Activated T-helper 1 cell treated with Interleukin-2 at 50 U/mL for 16 hours (primary cell): ENCODE results near the gene MVK.

Experiments used
- DNase-seq: peaks from one replicate; pipeline ENCODE4 v3.0.0-alpha.2; 2020; ENCODE audit warnings: low read depth

Gene MVK

DNA sequence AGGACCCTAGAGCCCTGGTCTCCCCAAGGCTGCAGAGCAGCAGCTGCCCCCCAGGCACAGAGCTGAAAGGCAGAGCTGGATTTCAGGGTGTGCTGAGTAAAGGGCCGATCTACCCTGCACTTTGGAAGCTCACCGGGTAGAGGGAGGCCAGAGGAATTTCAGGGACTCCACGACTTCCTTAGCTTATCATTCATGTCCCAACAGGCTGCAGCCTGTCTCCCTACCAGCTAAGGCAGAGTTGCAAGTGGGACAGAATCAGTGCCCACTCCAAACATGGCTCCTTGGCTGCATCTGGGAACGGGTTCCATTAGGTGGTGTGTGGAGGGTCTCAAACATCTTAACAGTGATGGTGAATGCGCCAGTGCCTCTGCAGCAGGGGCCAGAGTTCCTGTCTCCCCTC is 27.8 kb upstream of the MVK start:
- no peak for DNase-seq

- DNase-seq = no peak
These were observed 26.3 kb upstream of the MVK start for GRCh38 chr12:109547286-109547685.

DNA sequence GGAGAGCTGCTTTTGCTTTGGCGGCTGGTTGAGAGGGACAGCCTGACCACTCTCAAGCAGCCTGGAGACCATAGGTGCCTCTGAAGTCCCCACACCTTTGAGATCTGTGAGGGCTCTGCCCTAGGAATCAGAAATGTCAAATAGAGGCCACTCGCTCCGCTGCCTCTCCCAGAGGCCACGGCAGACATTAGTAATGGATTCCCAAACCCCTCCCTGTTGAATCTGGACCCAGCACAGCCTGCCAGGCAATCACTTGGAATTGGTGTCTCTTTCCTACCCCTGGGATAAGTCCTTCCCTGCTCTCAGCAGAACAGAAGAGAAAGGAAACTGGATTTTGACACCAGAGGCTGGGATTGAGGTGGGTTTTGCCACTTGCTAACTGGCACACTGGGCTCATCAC is 25.3 kb upstream of the MVK start:
- DNase-seq = no peak

DNA sequence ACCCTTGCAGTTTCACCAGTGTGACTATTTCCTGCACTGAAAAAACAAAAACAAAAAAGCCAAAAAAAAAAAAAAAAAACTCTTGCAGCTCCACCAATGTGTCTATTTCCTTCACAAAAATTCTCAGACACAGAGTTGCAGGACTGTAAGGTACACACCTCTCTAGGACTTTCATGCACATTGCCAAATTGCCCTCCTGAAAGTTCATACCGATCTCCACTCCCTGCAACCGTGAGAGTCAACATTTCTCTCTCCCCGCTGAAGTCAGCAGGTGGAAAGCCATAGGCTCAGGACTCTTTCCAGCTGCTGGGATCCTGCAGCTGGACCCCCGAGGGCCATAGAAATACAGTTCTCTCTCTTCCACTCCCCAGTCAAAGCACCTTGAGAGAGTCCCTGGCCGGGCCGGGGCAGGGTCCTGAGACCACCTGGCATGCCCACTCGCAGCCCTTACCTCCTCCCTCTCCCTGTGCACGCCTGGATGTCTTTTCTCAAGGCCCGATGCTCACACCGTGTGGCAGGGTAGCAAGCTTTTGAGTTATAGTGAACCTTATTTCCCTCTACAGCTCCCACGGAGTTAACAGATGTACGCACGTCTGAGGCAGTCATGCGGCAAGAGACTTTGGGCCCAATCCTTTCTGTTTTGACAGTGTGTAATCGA is 23.9 kb upstream of the MVK start:
- no peak for DNase-seq

DNA sequence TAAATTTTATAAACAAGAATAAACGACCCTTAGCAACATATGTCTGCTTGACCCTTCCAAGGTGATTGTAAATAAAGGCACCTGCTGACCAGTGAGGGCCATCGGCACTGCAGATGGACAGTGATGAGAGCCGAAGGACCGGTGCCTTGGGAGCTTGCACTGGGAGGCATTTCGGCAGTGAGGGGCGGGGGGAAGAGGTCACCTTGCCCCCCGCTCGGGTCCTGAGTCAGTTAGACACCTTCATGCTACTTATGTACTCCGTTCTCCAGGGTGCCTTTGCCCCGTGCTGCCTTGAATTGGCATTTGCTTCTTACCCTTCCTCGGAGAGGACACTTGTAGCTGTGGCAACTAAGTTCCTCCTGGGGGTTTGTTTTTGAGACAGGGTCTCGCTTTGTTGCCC is 23.3 kb upstream of the MVK start:
- DNase-seq = no peak

DNA sequence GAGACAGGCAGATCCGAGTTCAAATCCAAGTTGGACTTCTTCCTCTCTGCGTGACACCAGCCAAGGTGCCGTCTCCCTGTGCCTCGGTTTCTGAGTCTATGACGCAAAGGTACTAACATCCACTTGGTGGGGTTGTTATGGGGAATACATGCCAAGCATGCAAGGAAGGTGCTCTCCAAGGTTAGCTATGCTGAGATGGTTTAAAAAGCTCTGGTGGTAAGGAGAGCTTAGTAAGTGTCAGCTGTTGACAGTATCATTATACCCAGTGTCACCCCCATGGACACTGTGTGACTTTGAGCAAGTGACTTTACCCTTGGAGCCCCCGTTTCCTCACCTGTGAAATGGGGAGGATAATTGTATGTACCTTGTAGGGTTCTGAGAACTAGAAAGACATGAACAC is 22.5 kb upstream of the MVK start:
- DNase-seq = no peak

DNA sequence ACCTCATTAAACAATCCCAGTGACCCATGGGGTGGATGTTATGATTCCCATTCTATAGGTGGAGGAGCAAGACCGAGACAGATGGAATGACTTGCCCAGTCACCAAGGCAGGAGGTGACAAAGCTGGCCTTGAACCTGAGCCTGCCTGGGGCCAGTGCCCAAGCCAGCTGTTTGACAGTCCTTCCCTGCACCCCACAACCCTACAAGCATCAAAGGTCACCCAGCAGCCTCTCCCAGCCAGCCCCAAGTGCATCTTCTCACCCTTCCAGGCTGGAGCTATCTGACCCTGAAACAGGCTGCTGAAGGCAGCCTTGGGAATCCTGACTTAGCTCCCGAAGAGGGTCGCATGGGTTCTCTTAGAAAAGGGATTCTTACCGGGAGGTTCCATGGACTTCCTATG is 20.6 kb upstream of the MVK start:
- DNase-seq = no peak

- DNase-seq = no peak
These were observed 20.1 kb upstream of the MVK start for GRCh38 chr12:109553483-109553882.

GRCh38 chr12:109553906-109554500 is 19.6 kb upstream of the MVK start:
- DNase-seq = no peak

DNA sequence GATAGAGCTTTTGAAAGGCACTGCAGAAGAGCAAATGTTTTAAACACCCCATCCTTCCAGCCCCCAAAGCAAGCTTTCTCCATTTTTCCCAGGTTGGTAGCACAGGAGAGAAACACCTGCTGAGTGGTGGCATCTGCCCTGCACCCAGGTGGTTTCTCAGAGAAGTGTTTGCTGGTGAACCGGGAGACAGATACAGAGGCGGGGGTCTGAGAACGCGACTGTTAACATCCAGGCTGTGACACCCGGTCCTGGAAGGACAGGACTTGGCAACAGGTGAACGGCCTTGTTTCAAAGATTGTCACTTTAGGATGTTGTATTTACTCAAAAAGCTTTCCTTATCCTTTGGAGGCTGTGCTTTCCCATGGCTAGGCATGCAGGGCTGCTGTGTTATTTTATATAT is 18.8 kb upstream of the MVK start:
- DNase-seq = no peak

DNA sequence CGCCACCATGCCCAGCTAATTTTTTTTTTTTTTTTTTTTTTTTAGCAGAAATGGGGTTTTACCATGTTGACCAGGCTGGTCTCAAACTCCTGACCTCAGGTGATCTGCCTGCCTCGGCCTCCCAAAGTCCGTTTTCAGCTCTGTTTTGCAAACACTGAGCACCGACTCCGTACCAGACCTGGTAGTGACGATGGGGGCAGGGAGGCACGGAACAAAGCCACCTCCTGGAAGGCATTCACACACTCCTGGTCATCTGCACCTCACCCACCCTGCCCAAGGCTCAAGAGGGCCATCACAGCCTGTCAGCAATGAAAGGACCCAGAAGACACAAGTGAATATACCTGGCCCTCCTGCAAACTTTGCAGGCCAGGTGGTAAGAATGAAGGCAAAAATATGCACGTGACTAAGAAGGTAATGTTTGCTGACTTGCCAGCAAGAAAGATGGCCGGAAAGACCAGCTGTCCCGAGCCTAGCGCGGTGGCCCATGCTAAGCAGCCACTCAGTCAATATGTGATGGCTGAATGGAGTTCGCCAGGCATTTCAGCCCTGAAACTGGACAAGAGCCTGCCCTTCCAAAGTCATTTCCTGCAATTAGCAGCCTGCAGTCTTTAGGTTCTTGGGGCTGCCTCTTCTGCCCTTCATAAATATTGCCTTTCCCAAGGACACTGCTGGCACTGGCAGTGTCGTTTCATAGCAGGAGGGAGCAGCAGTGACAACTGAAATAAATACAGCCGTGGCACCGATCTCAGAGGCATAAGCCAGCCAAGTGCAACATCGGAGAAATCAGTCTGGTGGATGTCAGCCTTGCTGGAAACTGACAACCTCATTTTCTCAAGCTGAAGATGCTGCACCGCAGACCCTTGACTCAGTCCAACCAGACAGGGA is 17.9 kb upstream of the MVK start:
- DNase-seq = no peak

GRCh38 chr12:109557200-109557599 is 16.4 kb upstream of the MVK start:
- no peak for DNase-seq

DNA sequence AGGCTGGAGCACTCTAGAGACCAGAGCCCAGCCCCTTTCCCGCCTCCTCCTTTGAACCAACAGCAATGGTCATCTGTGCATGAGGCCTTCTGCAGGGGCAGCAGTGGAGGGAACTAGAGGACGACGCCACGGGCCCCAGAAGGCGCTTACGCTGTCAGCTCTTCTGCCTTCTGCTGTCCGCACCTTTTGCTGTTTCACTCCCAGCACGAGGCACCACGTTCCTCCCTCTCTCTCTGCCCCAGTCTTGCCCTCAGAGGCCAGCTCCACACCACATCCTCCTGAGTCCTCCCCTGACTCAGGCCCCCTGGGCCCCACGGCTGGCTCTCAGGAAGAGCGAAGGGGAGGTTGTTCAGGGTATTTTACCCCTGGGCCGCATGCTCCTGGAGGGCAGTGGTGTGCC is 15.8 kb upstream of the MVK start:
- no peak for DNase-seq

GRCh38 chr12:109558374-109559199 is 15.0 kb upstream of the MVK start:
- no peak for DNase-seq

DNA sequence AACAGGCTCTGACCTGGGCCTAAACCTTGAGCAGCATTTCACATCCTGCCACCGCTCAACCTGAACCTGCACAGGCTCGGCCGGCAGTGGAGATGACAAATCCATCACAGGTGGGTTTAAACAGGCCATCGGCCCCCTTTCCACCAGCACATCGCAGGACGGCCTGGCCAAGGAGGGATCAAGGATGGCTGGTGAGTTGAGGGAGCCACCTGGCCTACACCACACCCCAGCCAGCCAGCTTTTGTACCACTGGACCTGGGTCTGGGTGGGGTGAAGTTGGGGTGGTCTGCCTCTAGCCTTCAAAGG is 14.4 kb upstream of the MVK start:
- no peak for DNase-seq

GRCh38 chr12:109559601-109560000 is 14.0 kb upstream of the MVK start:
- no peak for DNase-seq

DNA sequence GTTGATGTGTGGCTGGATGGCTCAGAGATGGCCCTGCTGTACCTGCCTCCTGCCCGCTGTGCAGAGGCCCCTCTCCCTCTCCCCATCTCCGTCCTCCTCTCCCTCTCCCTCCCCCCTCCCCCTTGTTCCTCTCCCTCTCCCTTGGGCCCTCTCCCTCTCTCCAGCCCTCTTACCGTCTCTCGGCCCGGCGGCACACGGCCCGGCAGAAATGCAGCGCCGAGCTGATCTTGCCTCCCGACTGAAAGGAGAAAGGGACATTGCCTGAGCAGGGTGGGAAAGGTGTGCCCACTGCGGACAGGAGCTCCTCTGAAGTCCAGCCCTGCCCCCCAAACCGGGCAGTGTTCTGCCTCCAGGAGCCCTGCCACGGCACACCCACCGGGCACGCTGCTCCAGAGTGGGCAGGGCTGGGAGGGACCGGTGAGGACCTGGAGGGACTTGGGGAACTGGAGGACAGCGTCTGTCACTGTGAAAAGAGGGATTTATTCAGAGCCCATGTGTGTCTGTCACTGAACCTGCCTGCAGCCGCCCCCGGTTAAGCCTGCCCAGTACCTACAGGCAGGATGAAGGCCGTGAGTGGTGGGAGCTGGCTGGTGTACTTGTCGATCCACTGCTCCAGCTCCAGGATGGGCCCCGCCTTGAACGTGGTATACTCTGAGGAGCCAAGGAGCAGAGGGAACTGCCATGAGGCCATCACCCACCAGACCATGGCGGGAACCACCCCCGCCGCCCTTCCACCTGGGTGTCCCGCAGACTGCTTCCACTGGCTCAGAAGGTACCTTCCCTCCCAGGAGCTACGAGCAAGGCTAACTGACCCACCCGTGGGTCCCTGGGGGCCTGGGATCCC is 12.5 kb upstream of the MVK start:
- no peak for DNase-seq

- no peak for DNase-seq
These were observed 11.9 kb upstream of the MVK start for GRCh38 chr12:109561711-109562030.

DNA sequence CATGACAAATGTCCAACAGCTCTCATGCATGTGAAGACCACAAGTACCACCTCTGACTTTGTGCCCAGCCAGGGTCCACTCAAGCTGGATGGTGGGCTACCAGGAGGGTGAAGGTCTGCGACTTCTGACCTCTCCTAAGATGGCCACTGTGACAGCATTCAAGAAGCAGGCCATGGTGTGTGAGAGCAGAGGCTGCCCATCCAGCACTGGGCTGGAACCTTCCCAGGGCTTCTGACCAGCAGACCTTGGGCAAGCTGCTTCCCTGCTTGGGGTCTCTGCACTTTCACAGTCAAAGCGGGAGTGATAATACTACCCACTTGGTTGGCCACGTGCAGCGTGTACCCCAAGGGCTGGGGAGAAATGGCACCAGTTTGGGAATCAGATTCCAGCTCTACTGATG is 10.7 kb upstream of the MVK start:
- DNase-seq = no peak

- no peak for DNase-seq
These were observed 10.0 kb upstream of the MVK start for GRCh38 chr12:109563291-109564284.

DNA sequence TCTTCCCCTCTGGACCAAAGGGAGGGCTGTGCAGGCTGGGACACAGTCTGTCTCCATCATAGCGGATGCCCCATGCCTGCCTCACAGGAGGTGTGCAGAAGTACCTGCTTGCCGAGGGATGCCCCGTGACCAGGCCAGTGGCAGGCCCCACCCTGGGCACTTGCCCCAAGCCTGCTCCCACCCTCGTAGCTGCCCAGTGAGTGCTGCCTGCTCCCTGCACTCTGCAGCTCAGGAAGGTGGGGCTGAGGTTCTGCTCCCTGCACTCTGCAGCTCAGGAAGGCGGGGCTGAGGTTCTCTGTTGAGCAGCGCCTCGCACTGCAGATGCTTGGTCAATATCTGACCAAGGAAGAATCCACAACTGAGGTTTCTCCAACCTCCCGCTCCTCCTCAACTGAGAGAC is 7.2 kb upstream of the MVK start:
- DNase-seq = no peak
